Hypothalamus (tissue), 51 donors: ENCODE measurements around the gene PHGDH.
A peak's percentile ranks its signal among the peaks of the same experiment; 100 is the strongest.

Experiments used
- DNase-seq, 51 donors: peaks; one replicate each; lab custom pipeline; 2025; lab: John Stamatoyannopoulos, UW

The PHGDH gene

GRCh38 chr1:119729044-119729443 is 17.3 kb downstream of the PHGDH start:
- no peak for DNase-seq

DNA sequence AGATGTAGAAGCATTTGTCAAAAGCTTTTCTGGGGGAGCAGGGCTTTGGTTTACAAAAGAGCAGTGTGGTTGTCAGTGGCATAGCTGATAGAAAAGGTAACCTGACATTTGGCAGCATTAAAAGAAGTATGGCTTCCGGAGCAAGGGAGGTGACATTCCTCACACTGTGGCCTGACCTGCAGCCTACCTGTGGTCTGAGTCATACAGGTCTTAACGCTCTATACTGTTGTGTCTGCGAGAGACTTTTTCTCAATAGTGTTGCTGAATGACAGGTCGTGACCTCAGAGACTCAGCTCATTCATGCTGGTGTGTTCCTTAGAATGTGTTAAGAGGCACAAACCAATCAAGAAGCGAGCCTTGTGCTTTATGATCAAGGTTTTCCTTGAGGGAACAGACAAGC is 19.3 kb downstream of the PHGDH start:
- no peak for DNase-seq

GRCh38 chr1:119731741-119732430 is 20.2 kb downstream of the PHGDH start:
- DNase-seq: no peak

DNA sequence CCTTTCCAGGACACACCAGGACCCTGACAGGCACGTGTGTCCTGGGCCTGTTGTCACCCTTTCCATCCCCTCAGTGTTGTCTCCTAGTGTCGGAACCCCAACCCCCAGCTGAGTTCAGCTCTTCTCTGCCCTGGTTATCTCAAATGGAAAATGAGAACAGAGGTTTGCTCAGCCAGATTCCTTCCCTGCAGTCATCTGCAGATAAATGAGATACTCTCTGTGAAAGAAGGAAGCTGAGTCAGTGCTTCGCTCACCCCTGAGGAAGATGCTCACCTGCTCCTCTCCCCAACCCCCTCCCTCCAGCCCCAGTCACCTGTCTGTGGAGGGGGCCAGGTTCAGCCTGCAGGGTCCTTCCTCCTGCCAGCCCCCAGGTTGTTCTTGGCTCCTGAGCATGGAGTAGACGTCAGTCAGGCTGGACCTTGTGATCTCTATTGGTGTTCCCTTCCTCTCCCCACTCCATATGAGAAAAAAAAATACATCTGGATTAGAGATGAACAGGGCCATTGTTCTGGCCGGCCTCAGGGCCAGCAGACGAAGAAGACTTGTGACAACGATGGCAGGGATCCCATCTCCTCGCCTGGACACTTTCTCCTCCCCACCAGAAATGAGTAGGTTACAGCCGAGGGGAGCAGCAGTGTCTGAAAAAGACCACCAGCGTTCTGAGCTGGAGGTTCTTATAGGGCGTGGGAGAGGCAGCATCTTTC is 20.9 kb downstream of the PHGDH start:
- peak in 33 of 51 donors; percentile 11 to 82 (median 51) for DNase-seq

DNA sequence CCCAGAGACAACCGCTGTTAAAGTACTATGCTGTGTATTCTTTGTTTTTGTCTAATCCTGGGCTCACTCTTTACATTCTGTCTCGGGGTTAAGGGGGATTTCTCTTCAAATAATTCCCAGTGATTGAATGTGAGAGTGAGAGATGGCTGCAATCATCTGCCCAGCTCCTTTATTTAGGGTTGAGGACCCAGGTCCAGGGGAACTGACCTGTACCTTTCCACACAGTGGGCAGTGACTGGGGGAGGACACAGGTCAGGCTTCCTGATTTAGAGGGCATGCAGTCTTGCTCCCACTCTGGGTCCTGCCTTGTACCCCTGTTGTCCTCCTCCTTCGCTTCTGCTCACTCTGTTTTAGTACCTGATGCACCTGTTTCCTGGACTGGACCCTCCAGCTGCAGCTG is 22.0 kb downstream of the PHGDH start:
- DNase-seq: no peak

GRCh38 chr1:119735217-119735616 is 23.5 kb downstream of the PHGDH start:
- DNase-seq: peak in 27 of 51 donors; percentile 11 to 65 (median 32)

GRCh38 chr1:119736649-119737039 is 24.9 kb downstream of the PHGDH start:
- no peak for DNase-seq

DNA sequence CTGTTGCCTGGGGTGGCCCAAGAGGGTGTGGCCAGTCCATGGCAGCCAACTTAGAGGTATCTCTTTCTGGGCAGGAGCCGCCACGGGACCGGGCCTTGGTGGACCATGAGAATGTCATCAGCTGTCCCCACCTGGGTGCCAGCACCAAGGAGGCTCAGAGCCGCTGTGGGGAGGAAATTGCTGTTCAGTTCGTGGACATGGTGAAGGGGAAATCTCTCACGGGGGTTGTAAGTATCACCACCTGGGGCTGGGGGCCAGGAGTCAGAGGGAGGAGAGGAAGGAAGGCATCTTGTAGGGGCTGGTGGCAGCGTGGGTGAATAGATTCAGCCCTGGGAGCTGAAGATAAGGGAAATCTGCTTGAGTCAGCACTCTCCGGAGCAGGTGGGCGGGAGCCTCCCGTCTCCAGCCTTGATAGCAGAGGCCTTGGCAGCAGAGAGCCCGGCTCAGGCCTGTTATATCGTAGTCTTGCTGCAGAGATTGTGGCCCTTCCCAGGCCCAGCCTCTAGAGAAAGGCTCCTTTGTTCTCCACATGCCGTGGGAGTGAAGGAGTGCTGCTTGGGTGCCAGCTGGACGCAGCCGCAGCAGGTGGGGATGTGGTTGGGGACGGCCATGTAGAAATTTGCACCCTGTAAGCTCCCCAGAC is 25.4 kb downstream of the PHGDH start:
- DNase-seq: peak in 36 of 51 donors; percentile 17 to 82 (median 43)

DNA sequence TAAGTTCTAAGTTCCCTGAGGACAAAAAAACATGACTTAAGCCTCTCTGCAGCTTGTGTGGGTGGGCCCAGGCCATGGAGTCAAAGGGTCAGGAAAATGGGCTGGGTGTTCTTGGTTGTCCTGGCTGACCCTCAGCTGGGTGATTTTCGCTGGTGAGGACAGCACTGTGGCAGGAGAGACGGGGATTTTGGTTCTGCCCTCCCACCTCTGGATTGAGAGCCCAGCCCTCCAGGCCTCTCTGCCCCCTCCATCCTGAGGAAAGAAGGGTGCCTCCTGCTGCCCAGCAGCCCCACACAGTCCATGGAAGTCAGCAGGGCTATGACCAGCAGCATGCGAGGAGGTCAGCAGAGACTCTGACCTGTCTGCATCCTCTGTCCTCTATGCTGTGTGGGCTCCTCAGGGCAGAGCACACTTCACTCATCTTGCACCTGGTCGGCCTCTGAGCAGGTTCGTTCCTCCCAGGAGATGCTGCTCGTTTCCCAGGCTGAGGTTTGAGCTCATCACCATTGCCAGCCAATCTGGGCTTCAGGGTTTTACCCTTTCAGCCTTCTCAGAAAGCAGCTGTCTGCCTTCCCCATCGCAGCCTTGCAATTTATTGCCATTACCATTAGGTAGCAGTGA is 26.5 kb downstream of the PHGDH start:
- no peak for DNase-seq

GRCh38 chr1:119739150-119739549 is 27.4 kb downstream of the PHGDH start:
- DNase-seq: no peak

DNA sequence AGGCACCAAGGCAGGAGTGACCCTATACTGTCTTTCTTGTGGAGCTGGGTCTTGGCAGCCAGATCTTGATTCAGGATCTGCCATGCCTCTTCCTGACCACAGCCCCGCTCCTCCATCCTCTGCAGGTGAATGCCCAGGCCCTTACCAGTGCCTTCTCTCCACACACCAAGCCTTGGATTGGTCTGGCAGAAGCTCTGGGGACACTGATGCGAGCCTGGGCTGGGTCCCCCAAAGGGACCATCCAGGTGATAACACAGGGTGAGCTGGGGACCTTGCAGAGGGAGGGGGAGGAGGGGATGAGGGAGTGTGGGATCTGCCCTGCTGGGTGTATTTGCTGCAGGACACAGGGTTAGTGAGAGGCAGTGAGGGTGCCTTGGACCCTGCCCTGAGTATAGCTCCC is 28.5 kb downstream of the PHGDH start:
- no peak for DNase-seq

GRCh38 chr1:119740896-119741780 is 29.4 kb downstream of the PHGDH start:
- no peak for DNase-seq

DNA sequence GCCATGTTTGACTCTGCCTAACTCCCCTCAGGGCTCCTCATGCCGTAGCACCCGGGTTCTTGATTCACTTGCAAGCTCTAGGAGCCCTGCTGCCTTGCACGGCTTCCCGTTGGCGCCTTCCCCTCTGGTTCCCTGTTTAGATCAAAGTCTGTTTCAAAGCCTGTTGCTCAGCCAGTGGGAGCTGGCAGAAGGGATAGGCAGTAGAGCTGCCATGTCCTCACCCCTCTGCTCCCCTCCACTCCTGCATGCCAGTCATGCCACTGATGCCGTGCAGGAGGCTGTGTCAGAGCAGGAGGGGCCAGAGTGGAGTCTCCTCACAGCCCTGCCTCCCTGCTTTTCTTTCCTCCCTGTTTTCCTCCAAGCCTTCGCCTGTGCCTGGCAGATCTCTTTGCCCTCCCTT is 30.5 kb downstream of the PHGDH start:
- DNase-seq: peak in 14 of 51 donors; percentile 17 to 50 (median 31)

DNA sequence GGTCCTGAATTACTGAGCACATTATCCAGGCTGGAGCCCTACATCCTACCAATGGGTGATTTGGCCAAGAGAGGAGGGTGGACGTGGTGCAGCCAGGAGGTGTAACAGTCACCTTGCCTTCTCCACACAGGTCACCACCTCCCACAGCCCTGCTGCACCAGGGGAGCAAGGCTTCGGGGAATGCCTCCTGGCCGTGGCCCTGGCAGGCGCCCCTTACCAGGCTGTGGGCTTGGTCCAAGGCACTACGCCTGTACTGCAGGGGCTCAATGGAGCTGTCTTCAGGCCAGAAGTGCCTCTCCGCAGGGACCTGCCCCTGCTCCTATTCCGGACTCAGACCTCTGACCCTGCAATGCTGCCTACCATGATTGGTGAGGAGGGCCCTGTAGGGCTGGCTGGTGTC is 30.9 kb downstream of the PHGDH start:
- DNase-seq: no peak

GRCh38 chr1:119743308-119743707 is 31.6 kb downstream of the PHGDH start:
- peak in 2 of 51 donors; percentile 6 to 24 for DNase-seq

DNA sequence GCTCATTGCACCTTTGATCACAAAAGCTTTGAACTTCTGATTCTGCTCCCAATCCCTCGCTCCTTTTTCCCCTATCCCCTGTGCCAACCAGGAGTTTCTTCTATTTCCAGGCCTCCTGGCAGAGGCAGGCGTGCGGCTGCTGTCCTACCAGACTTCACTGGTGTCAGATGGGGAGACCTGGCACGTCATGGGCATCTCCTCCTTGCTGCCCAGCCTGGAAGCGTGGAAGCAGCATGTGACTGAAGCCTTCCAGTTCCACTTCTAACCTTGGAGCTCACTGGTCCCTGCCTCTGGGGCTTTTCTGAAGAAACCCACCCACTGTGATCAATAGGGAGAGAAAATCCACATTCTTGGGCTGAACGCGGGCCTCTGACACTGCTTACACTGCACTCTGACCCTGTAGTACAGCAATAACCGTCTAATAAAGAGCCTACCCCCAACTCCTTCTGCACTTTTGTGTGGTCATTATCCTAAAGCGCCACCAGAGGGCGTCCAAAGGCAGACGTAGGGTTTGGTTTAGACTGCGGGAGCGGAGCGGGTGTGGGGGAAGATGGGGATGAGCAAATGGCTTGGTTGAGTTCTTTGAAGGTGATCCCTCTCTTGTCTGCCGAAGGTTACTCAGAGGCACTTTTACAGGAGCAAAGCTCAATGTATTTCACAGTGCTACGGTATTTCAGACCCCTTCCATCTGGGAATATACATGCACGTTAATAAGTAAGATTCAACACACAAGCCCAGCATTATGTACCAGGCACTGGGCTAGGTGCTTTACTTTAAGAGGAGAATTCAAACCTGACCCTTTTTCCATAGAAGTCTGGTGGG is 32.3 kb downstream of the PHGDH start:
- DNase-seq: peak in 35 of 51 donors; percentile 16 to 78 (median 52)

GRCh38 chr1:119744598-119744942 is 32.8 kb downstream of the PHGDH start:
- DNase-seq: no peak

DNA sequence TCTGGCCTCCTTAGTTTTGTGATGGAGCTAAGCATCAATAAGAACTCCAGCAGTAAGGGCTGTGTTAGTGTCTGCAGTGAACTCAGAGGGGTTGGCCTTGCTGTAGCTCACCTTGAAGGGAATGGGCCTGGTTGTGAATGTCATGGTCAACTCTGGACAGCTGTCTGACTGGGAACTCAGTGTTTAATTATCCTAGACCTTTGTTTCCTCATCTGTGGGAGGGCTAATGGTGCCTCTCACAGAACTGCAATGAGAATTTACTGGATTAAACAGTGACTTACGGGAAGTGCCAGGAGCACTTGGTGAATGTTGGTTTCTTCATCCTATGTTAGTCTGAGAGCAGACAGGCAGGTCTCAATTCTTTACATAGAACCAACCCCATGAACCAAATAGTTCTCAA is 33.3 kb downstream of the PHGDH start:
- DNase-seq: no peak

GRCh38 chr1:119747451-119747850 is 35.7 kb downstream of the PHGDH start:
- DNase-seq: no peak

DNA sequence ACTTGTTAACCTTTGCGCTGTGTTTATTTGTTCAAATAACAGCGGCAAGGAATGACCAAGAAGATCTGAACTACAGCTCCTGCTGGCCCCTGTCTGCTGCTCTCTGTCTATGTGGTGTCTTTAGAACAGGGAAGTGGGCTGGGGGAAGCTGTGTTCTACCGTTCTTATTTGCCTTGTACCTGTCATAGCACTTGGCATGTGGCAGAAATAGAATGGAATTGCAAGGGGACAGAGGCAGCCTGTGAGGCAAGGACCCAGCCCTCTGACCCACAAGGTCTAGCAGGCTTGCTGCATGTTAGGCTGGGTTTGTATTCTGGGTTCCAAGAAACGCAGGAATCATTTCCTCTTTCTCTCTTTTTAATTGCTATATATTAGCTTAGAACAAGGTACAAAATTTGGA is 36.3 kb downstream of the PHGDH start:
- no peak for DNase-seq
